Dermis microvascular lymphatic vessel endothelial cell (primary cell): ENCODE results near the gene PKP4. TPM values are rescaled to one million over a fixed set of nuclear protein-coding genes. Genes with fewer than 3 reads are reported as not detected.

ENCODE experiments used
- DNase-seq, 2 donors: peaks; one replicate each; pipeline versions ENCODE4 v3.0.0 to v3.0.0-alpha.2; 2010; ENCODE audit warnings: low read depth in 2 of 2
- total RNA-seq: library from RNA; depleted of rRNA; stranded (reverse); fragments of >200 nt; gene quantifications from 2 replicates; pipeline ENCODE4 v1.2.1, GENCODE V29; 2014

Gene PKP4
- total RNA-seq, 1 donor from 2014 or later, result 29.5 TPM

GRCh38 chr2:158496986-158497385, 40.2 kb downstream of the PKP4 start:
- no peak for DNase-seq

DNA sequence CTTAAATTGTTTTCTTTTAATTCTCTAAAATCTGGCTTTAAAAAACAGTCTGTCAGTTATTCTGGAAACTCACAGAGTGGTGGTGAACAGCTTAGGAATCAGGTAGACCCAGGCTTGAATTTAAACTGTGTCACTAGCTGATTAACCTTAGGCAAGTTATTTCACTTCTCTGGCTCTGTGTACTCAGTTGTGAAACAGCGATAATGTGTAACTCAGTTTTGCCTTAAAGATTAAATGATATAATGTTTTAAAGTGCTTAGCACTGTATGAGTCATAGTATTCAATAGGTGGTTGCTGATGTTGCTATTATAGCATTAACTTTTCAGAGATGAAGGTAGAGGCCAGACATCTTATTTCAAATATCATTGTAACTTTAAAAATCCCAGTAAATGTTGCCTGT, 40.7 kb downstream of the PKP4 start:
- DNase-seq, result no peak

DNA sequence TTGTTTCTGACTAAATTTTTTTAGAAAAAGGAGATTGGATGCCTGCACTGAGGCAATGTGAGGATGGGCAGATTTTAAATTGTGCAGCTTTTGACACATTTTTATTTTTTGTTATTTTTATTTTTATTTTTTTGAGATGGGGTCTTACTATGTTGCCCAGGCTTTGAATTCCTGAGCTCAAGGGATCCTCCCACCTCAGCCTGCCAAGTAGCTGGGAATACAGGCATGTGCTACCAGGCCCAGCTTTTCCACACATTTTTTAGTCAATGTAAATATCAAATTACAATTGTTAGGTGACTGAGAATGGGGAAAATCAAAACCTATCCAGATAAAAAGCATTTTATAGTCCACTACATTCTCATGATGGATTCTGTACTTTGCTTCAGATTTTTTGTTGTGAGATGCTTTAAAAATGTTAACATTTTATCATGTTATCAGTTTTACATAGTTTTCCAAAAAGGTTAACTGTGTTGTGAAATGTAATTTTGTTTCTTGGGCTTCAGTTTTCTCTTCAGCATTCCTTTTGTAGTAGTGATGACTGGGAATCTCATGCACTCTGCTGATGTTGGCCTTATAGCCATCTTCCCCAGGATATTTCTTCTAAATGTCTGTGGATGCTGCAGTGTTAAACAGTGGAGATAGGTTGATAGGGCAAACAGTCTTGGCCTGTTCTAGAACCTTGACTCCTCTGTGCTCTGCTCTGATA, 41.4 kb downstream of the PKP4 start:
- DNase-seq, result no peak

GRCh38 chr2:158498749-158499136, 42.0 kb downstream of the PKP4 start:
- no peak for DNase-seq

DNA sequence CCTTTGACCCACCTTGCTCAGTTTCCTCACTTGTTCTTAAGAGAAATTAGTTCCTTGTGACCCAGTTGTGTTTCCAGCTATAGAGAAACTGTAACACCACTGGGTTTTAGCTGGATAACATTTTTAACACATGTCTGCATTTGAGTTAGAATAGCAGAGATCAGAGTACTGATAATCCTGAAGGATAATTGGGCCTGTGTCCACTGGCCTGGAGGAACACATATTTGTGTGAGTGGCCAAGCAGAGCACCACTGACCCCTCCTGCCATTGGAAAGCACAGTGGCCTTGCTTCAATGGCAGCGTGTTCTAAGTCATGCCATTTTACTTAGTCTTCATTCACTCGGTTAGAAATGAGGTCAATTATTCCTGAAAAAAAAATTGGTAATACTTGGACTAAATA, 42.6 kb downstream of the PKP4 start:
- DNase-seq, result no peak

GRCh38 chr2:158500333-158500732, 43.6 kb downstream of the PKP4 start:
- no peak for DNase-seq

GRCh38 chr2:158501301-158501700, 44.5 kb downstream of the PKP4 start:
- no peak for DNase-seq

DNA sequence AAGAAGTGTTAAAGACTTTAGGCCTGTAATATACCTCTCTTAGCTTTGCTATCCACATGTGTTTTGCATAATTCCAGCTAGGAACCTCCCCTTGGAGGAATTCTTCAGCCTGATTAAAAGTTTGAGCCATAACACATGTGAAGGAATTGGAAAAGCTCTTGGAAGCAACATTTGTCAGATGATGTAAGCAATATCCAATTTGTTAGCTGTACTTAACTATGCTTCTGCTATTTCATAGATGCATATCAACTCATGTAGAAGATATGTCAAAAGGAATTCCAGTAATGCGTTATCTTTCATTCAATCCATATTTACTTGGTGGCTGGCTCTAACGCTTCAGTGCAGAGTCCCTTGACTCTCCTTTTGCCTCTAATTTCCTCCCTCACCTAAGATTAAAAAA, 46.2 kb downstream of the PKP4 start:
- DNase-seq, result peak in 1 of 2 donors; percentile 18

DNA sequence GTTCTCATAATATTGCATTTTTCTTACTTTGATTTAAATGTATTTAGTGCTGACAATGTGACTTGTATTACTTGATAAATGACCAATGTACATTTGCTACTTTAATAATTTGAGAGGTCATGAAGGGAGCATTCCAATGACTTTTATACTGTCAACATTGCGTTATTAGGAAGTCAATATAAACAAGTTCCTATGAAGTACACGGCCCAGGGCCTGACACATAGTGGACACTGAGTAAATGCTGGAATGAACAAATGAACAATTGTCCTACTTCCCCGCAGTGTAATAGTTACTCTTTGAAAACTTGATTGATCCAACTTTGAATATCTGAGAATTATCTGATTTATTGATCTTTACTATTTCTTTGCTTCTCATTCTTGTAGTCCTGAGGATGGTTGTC, 47.3 kb downstream of the PKP4 start:
- no peak for DNase-seq

DNA sequence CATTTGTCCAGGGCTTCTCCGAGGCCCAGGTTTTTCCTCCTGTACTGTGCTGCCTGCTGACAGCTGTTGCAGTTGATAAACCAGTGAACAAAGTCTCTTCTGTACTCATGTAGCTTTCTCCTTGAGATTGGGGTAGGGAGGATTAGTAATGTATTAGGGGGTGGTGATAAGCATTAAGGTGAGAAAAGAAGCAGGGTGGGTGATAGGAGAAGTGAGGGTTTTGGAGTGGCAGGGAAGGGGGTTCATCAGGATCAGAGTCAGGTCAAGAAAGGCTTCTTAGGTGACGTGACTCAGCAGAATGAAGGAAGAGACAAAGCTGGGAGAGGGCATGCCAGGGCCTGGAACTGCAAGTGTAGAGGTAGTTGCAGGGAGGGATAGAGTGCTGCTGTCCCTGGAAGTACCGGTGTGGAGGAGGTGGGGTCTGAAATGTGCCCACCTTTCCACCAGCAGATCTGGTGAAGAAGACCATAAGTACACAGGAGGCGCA, 48.7 kb downstream of the PKP4 start:
- no peak for DNase-seq

- DNase-seq, result no peak
Measured at GRCh38 chr2:158507141-158507540, 50.4 kb downstream of the PKP4 start.

- DNase-seq, result no peak
Measured at GRCh38 chr2:158507679-158508078, 50.9 kb downstream of the PKP4 start.

DNA sequence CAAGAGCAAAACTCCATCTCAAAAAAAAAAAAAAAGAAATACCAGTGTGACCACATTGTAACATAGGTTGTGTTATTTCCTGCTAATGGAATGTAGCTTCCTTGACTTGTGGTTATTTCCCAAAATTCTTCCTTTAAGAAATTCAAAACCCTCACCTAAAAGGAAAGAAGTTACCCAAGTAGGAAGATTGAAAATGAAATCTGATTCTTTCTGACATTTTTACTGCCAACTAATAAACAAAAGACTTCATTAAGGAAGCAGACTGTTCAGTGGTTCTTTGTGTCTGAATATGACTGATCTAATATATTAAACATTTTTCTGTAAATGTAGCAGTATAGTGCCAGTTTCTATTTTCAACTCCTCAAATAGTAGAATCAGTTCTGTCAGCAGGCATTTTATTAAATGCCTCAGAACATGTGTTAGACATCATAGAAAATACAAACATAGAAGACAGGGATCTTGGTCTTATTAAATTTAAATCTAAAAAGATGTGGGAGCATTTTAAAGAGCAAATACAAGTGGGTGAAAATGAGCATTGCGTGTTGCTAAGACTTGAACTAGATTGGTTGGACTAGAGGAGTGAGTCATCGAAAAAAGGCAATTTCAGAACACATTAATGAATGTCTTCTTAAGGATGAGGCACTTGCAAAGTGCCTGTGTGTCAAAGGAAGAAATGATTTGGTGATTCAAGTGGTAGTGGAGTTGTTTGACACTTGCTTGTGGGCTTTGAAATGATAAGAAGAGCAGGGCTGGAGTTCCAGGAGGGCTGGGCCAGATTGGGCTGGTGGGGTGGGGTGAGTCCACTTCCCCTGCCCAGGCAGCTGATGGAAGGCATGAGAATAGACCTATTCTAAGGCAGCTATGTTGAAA, 53.4 kb downstream of the PKP4 start:
- DNase-seq, result no peak

DNA sequence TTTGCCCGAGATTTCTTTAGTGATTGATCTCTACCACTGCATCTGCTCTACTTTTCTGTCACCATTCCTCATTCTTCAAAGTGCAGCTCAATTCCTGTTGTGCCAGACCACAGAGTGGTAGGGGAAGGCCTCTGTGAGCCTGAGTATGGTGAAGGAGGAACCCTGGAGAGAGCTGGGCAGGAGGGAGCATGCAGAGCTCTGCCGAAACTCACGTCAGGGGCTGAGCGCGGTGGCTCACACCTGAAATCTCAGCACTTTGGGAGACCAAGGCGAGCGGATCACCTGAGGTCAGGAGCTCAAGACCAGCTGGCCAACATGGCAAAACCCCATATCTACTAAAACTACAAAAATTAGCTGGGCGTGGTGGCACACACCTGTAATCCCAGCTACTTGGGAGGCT, 54.1 kb downstream of the PKP4 start:
- no peak for DNase-seq

- DNase-seq, result no peak
Measured at GRCh38 chr2:158511706-158512105, 55.0 kb downstream of the PKP4 start.

- no peak for DNase-seq
Measured at GRCh38 chr2:158512323-158512722, 55.6 kb downstream of the PKP4 start.

GRCh38 chr2:158513841-158514240, 57.1 kb downstream of the PKP4 start:
- no peak for DNase-seq

DNA sequence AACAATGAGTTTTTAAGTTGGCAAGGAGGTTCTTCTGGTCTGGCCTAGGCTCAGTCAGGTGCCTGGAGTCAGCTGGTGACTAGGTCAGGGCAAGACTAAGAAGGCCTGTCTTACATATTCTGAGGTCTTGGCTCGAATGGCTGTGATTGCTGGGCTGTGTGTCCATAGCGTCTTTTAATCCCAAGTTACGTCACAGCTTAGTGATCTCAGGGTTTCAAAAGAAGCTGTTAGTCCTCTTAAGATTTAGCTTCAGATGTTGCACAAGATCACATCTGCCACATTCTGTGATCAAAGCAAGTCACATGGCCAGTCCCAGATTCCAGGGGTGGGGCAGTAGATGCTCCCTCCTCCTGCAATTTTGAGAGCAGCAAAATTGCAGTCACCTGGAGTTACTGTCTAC, 61.3 kb downstream of the PKP4 start:
- DNase-seq, result no peak

- DNase-seq, result no peak
Measured at GRCh38 chr2:158519481-158519880, 62.7 kb downstream of the PKP4 start.

DNA sequence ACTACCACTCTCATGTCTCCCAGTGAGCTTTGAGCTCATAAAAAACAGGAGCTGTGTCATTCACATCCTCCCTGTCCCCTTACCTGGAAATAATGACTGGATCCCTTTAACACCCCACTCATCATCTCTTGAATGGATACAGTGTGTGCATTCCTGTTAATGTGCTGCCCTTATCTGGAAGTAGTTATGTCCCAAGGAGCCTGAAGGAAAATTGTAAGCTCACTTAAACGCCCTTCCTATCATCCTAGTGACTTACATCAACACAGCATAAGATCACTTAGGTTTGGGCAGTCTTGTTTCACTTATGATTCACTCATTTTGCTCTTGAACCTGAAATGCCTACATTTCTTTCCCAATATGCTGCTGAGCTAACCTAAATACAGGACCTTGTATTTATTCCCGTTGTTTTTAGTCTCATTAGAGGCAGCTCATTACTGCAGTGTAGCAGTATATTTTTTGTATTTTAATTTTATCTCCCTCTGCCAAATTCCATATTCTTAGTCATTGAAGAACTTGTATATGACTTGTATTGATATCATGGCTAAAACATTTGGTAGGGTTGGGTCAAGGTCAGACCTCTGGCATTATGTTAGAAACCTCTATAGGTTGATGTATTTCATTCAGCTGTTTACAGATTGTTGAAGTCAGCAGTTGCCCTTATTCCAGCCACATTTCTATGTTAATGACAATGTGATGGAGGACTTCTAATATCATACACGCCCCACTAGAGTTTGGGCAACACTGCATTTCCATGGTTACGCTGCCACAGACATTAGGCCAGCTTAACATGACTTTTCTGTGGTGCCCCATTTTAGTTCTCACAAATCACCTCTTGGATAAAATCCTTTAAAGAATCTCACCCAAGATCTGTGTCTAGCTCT, 72.9 kb downstream of the PKP4 start:
- no peak for DNase-seq

DNA sequence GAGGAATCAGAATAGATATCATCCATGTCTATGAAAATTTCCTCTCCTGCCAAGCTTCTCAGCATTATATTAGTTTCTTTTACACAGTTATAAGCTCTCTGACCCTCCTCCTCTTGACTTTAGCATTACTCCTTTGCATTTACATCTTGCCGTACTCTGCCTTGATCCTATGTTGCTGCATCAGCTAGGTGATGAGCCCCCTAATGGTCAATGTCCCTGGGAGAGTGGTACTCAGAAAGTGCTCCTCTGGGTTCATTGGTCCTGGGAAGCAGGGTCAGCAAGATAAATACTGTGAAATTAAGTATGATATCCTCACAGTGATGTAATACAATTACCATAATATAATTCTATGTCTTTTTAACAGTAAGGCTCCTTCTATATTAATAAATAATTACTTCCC, 74.1 kb downstream of the PKP4 start:
- DNase-seq, result no peak

GRCh38 chr2:158533009-158533408, 76.3 kb downstream of the PKP4 start:
- no peak for DNase-seq
